OCI-M2 (cell line): ENCODE data around the gene LCK.
"Not testable (repeated sequence)": the region's sequence is repeated elsewhere in the genome, so short reads cannot be mapped to it uniquely, and the experiment has no call there.

Experiments used
- DNase-seq: peaks from one replicate; lab custom pipeline; 2025; ENCODE audit not compliant: unreplicated experiment; lab: John Stamatoyannopoulos, UW

The LCK gene

GRCh38 chr1:32273391-32274208 lies 22.5 kb downstream of the LCK start:
- no peak for DNase-seq

GRCh38 chr1:32274646-32275340 lies 23.7 kb downstream of the LCK start:
- no peak for DNase-seq

GRCh38 chr1:32275424-32275823 lies 24.4 kb downstream of the LCK start:
- no peak for DNase-seq

- no peak for DNase-seq
Measured at GRCh38 chr1:32276032-32276782, 25.1 kb downstream of the LCK start.

GRCh38 chr1:32284777-32285176 lies 33.7 kb downstream of the LCK start:
- not testable (repeated sequence) for DNase-seq

GRCh38 chr1:32285658-32286057 lies 34.6 kb downstream of the LCK start:
- no peak for DNase-seq

GRCh38 chr1:32286763-32287162 lies 35.7 kb downstream of the LCK start:
- no peak for DNase-seq

- no peak for DNase-seq
Measured at GRCh38 chr1:32289256-32289655, 38.2 kb downstream of the LCK start.

GRCh38 chr1:32291145-32291707 lies 40.2 kb downstream of the LCK start:
- DNase-seq = no peak

GRCh38 chr1:32291708-32292538 lies 40.9 kb downstream of the LCK start, which contains the start of gene HDAC1:
Gene HDAC1 (plus strand): TSS chr1:32292083. CDS start chr1:32292170, 87 bp downstream.
- peak; percentile 56 for DNase-seq

GRCh38 chr1:32298211-32298610 lies 47.1 kb downstream of the LCK start:
- DNase-seq = not testable (repeated sequence)

GRCh38 chr1:32299327-32299726 lies 48.3 kb downstream of the LCK start:
- DNase-seq = no peak

GRCh38 chr1:32303358-32303757 lies 52.3 kb downstream of the LCK start:
- DNase-seq = no peak

- no peak for DNase-seq
Measured at GRCh38 chr1:32303997-32304622, 53.0 kb downstream of the LCK start.

- no peak for DNase-seq
Measured at GRCh38 chr1:32305310-32305709, 54.2 kb downstream of the LCK start.

- DNase-seq = no peak
Measured at GRCh38 chr1:32307324-32307723, 56.3 kb downstream of the LCK start.

GRCh38 chr1:32309960-32310359 lies 58.9 kb downstream of the LCK start:
- no peak for DNase-seq

- DNase-seq = no peak
Measured at GRCh38 chr1:32311709-32312393, 60.8 kb downstream of the LCK start.

GRCh38 chr1:32316903-32317277 lies 65.8 kb downstream of the LCK start:
- no peak for DNase-seq
